HFFc6 (cell line): ENCODE results near the gene PRPF40B. TPM values are rescaled to one million over a fixed set of nuclear protein-coding genes. Genes with fewer than 3 reads are reported as not detected.

Experiments
- DNase-seq: peaks from one replicate; pipeline ENCODE4 v3.0.0-alpha.2; 2018
- H3K27ac Mint-ChIP-seq: 2 replicates; pipeline ENCODE4 v1.8.0; 2020; ENCODE audit warnings: mild to moderate bottlenecking, mixed read lengths
- H3K27me3 Mint-ChIP-seq: 2 replicates; pipeline ENCODE4 v1.8.0; 2021; ENCODE audit warnings: mild to moderate bottlenecking, moderate library complexity, mixed read lengths; ENCODE audit not compliant: insufficient read depth
- H3K36me3 Mint-ChIP-seq: 2 replicates; pipeline ENCODE4 v1.8.0; 2021; ENCODE audit warnings: low read depth, mixed read lengths
- H3K4me1 Mint-ChIP-seq: 2 replicates; pipeline ENCODE4 v1.8.0; 2020; ENCODE audit warnings: low read depth, mixed read lengths
- H3K4me3 Mint-ChIP-seq: 2 replicates; pipeline ENCODE4 v1.8.0; 2020; ENCODE audit warnings: mild to moderate bottlenecking, moderate library complexity, mixed read lengths
- H3K9me3 Mint-ChIP-seq: 2 replicates; pipeline ENCODE4 v1.8.0; 2020; ENCODE audit warnings: mild to moderate bottlenecking, mixed read lengths
- total RNA-seq, 6 experiments: library from RNA; stranded (reverse); fragmentation: NEBNext Ultra II Directional; extraction: Animal tissue kit (Norgen Biotek cat#: 25700); gene quantifications; 2 replicates in 1 of 6; 3 replicates in 5 of 6; pipeline ENCODE4 v1.2.3, GENCODE V29; 2021
- TF ChIP-seq, protein P1 (sequence below): fragments of 200-600 bp; sonication (generic); IDR thresholded peaks from 2 replicates; pipeline ENCODE4 v1.5.0; 2021; ENCODE audit warnings: antibody characterized with exemption, mild to moderate bottlenecking

Gene PRPF40B
- total RNA-seq, 6 experiments from 2014 or later = 10.3 to 11.9 (median 11.2) TPM

DNA sequence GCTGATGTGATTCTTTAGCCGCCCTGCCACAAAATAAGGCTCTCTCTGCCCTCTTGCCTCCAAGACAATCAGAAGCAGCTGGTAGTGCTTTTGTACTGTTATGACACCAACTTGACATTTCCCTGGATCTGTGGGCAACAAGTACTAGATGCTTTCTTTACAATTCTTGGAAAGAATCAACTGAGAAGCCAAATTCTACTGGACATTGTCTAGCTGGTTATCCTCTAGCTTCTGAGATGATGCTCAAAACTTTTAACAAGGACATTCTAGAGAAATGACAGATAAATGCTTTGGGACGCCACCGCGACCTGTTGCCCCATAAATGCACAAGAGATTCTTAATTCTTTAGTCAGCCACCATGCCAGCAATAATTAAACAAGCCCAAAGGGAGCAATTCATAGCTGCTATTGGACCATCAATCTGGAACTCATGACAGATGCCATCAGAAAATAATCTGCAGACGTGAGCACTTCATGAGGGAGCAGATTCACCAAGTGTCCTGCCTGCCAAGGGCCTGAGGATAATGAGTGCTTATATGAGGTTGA, 61.0 kb downstream of the PRPF40B start:
- H3K9me3 Mint-ChIP-seq = no peaks in the 10 kb centered on the region

DNA sequence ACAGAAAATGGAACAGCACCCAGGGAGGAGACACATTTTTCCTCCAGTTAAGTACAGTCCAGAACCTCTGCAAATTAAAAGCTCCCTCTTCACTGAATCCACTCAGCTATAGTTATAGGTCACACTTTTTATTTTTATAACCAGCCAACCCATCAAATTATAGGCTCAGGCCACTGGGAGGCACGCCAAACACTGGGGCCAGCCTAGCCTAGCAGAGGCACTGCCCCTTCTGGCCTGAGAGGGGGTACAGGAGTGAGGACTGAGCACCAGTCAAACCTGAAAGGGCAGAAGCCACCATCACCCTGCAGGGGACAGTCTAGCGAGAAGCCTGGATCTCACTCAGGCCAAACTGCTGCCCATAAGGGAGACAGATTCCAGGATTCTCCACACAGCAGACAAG, 64.6 kb downstream of the PRPF40B start:
- Mint-ChIP-seq H3K4me1 (peaks cover 40% of the 10 kb centered on the region), H3K9me3 (no peaks in the 10 kb centered on the region), H3K4me3 (no peak overlapping the region), H3K27me3 (no peaks in the 10 kb centered on the region), H3K27ac (peak overlapping the region; percentile 11; the same call in 1 of the 2 replicates), H3K36me3 (no peaks in the 10 kb centered on the region)
- TF ChIP-seq, protein P1, sequence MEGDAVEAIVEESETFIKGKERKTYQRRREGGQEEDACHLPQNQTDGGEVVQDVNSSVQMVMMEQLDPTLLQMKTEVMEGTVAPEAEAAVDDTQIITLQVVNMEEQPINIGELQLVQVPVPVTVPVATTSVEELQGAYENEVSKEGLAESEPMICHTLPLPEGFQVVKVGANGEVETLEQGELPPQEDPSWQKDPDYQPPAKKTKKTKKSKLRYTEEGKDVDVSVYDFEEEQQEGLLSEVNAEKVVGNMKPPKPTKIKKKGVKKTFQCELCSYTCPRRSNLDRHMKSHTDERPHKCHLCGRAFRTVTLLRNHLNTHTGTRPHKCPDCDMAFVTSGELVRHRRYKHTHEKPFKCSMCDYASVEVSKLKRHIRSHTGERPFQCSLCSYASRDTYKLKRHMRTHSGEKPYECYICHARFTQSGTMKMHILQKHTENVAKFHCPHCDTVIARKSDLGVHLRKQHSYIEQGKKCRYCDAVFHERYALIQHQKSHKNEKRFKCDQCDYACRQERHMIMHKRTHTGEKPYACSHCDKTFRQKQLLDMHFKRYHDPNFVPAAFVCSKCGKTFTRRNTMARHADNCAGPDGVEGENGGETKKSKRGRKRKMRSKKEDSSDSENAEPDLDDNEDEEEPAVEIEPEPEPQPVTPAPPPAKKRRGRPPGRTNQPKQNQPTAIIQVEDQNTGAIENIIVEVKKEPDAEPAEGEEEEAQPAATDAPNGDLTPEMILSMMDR = 0 out of 2 replicates have a peak, but pooled peaks have one; percentile 25
- no peak for DNase-seq

More for the DNA sequence above, 61.0 kb downstream of the PRPF40B start:
- no peaks in the 10 kb centered on the region for H3K36me3 Mint-ChIP-seq
- TF ChIP-seq, protein P1 = no peak
- no peaks in the 10 kb centered on the region for H3K27me3 Mint-ChIP-seq
- no peak overlapping the region for H3K27ac Mint-ChIP-seq
- H3K4me1 Mint-ChIP-seq = peaks cover 50% of the 10 kb centered on the region
- no peak overlapping the region for H3K4me3 Mint-ChIP-seq
- DNase-seq = no peak

DNA sequence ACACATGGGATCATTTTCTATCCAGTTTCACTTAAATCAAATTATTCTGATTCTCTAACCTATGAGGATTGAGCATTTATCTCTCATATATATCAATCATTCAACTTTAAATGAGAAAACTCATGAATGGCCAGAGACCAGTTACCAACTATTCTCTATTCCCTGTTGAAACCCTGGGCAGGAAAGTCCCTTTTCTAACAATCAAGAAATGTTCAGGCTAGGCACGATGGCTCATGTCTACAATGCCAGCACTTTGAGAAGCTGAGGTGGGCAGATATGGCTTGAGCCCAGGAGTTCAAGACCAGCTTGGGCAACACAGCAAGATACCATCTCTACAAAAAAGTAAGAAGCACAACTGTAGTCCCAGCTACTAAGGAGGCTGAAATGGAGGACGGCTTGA, 65.9 kb downstream of the PRPF40B start:
- TF ChIP-seq, protein P1 = no peak
- Mint-ChIP-seq H3K27me3 (no peaks in the 10 kb centered on the region), H3K36me3 (no peaks in the 10 kb centered on the region), H3K4me3 (no peak overlapping the region), H3K9me3 (no peaks in the 10 kb centered on the region), H3K27ac (no peak overlapping the region), H3K4me1 (peaks cover 32% of the 10 kb centered on the region)
- no peak for DNase-seq

DNA sequence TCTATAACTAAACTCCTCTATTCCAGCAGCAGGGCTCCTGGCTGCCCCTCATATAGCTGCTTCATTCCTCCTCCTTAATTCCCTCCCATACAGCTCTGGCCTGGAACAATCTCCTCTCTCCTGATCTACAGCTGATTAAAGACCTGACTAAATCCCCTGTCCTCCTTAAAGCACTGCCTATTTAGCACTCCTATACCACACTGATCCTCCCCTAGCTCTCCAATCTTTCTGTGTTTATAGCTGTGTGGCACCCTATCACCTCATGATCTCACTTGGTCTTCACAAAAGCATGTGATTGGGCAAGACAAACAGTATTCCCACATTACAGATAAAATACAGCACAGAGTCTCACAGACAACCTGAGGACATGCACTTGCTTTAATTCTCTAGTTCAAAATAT, 66.4 kb downstream of the PRPF40B start:
- H3K36me3 Mint-ChIP-seq = no peaks in the 10 kb centered on the region
- H3K27ac Mint-ChIP-seq = no peak overlapping the region
- TF ChIP-seq, protein P1 = no peak
- H3K27me3 Mint-ChIP-seq = peaks cover 1% of the 10 kb centered on the region; the same call in 1 of the 2 replicates
- no peaks in the 10 kb centered on the region for H3K9me3 Mint-ChIP-seq
- DNase-seq = no peak
- H3K4me1 Mint-ChIP-seq = peaks cover 29% of the 10 kb centered on the region
- no peak overlapping the region for H3K4me3 Mint-ChIP-seq

DNA sequence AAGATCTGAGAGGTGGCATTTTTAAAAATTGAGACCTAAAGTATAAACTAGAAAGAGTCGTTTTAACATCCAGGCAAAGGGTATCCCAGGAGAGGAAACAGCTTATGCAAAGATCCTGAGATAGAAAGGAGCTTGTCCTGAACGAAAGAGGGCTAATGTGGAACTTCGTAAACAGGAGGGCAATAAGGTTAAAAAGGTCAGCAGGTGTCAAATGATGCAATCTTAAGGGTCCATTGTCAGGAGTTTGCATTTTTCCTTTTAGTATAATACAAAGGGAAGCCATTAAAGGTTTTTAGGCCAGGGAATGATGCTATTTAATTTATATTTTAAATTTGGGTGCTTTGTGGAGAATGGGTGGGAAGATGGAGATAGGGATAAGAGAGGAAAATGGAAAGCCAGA, 69.5 kb downstream of the PRPF40B start:
- TF ChIP-seq, protein P1 = no peak
- no peak for DNase-seq
- H3K4me1 Mint-ChIP-seq = peaks cover 22% of the 10 kb centered on the region
- H3K4me3 Mint-ChIP-seq = no peak overlapping the region
- no peak overlapping the region for H3K27ac Mint-ChIP-seq
- no peaks in the 10 kb centered on the region for H3K9me3 Mint-ChIP-seq
- no peaks in the 10 kb centered on the region for H3K36me3 Mint-ChIP-seq
- H3K27me3 Mint-ChIP-seq = peaks cover 3% of the 10 kb centered on the region; the same call in 1 of the 2 replicates
